GM12878 (cell line): ENCODE data around the gene KLHL7. TPM values are rescaled to one million over a fixed set of nuclear protein-coding genes. Genes with fewer than 3 reads are reported as not detected.

Experiments used
- ATAC-seq: fragments of 200-7000 bp; cut with Tn5 transposase; 3 replicates; pipeline ENCODE4 v1.9.1; 2020; ENCODE audit warnings: mild to moderate bottlenecking, moderate library complexity
- BruUV-seq: library from RNA; stranded (reverse); fragments of 400-500 nt; replicated peaks from 2 replicates; lab custom pipeline; 2021; lab: Mats Ljungman, UMichigan
- CTCF ChIA-PET: fragments of 300-600 bp; sonication (Branson Sonifier 250); formaldehyde crosslinking; extraction: SDS; loops from one replicate; lab custom pipeline; 2021; ENCODE audit warnings: inconsistent platforms; lab: Yijun Ruan, JAX
- POLR2A ChIA-PET: fragments of 350-600 bp; formaldehyde crosslinking; extraction: SDS; loops from one replicate; lab custom pipeline; 2021; ENCODE audit warnings: inconsistent platforms; lab: Charles Lee
- RAD21 ChIA-PET: fragments of 300-600 bp; sonication (Branson Sonifier 250); formaldehyde crosslinking; loops from one replicate; lab custom pipeline; 2023; ENCODE audit warnings: antibody characterized with exemption; ENCODE audit not compliant: unreplicated experiment; lab: Charles Lee
- SMC1A ChIA-PET: fragments of 300-600 bp; sonication (Branson Sonifier 250); formaldehyde crosslinking; loops from one replicate; lab custom pipeline; 2023; ENCODE audit not compliant: unreplicated experiment, uncharacterized antibody; lab: Charles Lee
- DNase-seq: peaks from one replicate; pipeline ENCODE4 v3.0.0-alpha.2; 2011; ENCODE audit warnings: low read depth, low spot score
- FAIRE-seq: peaks from 3 replicates; lab custom pipeline; 2011; peaks lifted over from hg19 to GRCh38; lab: Jason Lieb, UNC
- H2AFZ ChIP-seq: 2 replicates; pipeline ENCODE4 v1.6.0; 2011; ENCODE audit warnings: low read depth, low read length, control low read depth; ENCODE audit not compliant: control insufficient read depth
- H3K27ac ChIP-seq: 2 replicates; pipeline ENCODE4 v1.5.1; 2011; ENCODE audit warnings: control low read depth; ENCODE audit not compliant: control insufficient read depth, insufficient read depth
- H3K27me3 ChIP-seq, 2 experiments: replicated peaks in 1 of 2; 2 replicates each; pipeline versions ENCODE4 v1.6.0 to v1.6.1; 2011; ENCODE audit warnings: low read length in 1 of 2; ENCODE audit not compliant: control insufficient read depth in 2 of 2, insufficient read depth in 2 of 2
- H3K36me3 ChIP-seq, 2 experiments: 2 replicates each; pipeline ENCODE4 v1.5.1; 2011; ENCODE audit warnings: low read length in 1 of 2; ENCODE audit not compliant: control insufficient read depth in 2 of 2, insufficient read depth in 2 of 2
- H3K4me1 ChIP-seq: 2 replicates; pipeline ENCODE4 v1.6.1; 2011; ENCODE audit warnings: mild to moderate bottlenecking, low read length, moderate library complexity, mixed read lengths; ENCODE audit not compliant: control insufficient read depth, insufficient read depth
- H3K4me2 ChIP-seq: 2 replicates; pipeline ENCODE4 v1.6.0; 2011; ENCODE audit warnings: control low read depth; ENCODE audit not compliant: control insufficient read depth, insufficient read depth
- H3K4me3 ChIP-seq: fragments of 200-600 bp; sonication (generic); 2 replicates; pipeline ENCODE4 v1.5.1; 2016
- H3K79me2 ChIP-seq: 2 replicates; pipeline ENCODE4 v1.6.0; 2011; ENCODE audit warnings: low read length; ENCODE audit not compliant: control insufficient read depth, insufficient read depth
- H3K9ac ChIP-seq: 2 replicates; pipeline ENCODE4 v1.8.0; 2011; ENCODE audit warnings: low read length, control low read depth, mixed read lengths; ENCODE audit not compliant: control insufficient read depth, insufficient read depth
- H3K9me3 ChIP-seq: replicated peaks from 3 replicates; pipeline ENCODE4 v1.5.1; 2011; ENCODE audit warnings: mild to moderate bottlenecking, low read length; ENCODE audit not compliant: control insufficient read depth, insufficient read depth
- H4K20me1 ChIP-seq: 2 replicates; pipeline ENCODE4 v1.6.0; 2011; ENCODE audit not compliant: control insufficient read depth, insufficient read depth
- ATF3 ChIP-seq: IDR thresholded peaks from 2 replicates; pipeline ENCODE4 v1.6.1; 2011; ENCODE audit warnings: low read depth, mild to moderate bottlenecking, low read length, moderate library complexity, borderline replicate concordance; ENCODE audit errors: extremely low read depth
- BRCA1 ChIP-seq: IDR thresholded peaks from 2 replicates; pipeline ENCODE4 v1.6.1; 2011; ENCODE audit warnings: low read depth, low read length, improper control_type of control experiment
- CBX5 ChIP-seq: sonication (generic); IDR thresholded peaks from 2 replicates; pipeline ENCODE4 v1.6.1; 2016; ENCODE audit warnings: low read depth, moderate library complexity, mild to moderate bottlenecking, inconsistent platforms
- ESRRA ChIP-seq: IDR thresholded peaks from 2 replicates; pipeline ENCODE4 v1.6.1; 2012; ENCODE audit warnings: mild to moderate bottlenecking, low read length, improper control_type of control experiment
- HDAC6 ChIP-seq: fragments of 200-600 bp; sonication (generic); IDR thresholded peaks from one replicate; pipeline ENCODE4 v1.8.0; 2017; ENCODE audit warnings: antibody characterized with exemption; ENCODE audit not compliant: unreplicated experiment
- HSF1 ChIP-seq: fragments of 150-350 bp; IDR thresholded peaks from 2 replicates; pipeline ENCODE4 v1.6.1; 2014; ENCODE audit warnings: mild to moderate bottlenecking, low read depth, low read length
- JUND ChIP-seq: IDR thresholded peaks from 2 replicates; pipeline ENCODE4 v1.6.1; 2012; ENCODE audit warnings: low read depth, mild to moderate bottlenecking, low read length, improper control_type of control experiment, moderate library complexity
- MEF2B ChIP-seq: fragments of 450-650 bp; IDR thresholded peaks from 2 replicates; pipeline ENCODE4 v1.6.1; 2018; ENCODE audit warnings: mild to moderate bottlenecking, moderate library complexity; ENCODE audit not compliant: partially characterized antibody, poor library complexity, severe bottlenecking
- MLLT1 ChIP-seq: fragments of 450-650 bp; IDR thresholded peaks from 2 replicates; pipeline ENCODE4 v1.6.1; 2016; ENCODE audit warnings: mild to moderate bottlenecking
- NFIC ChIP-seq: IDR thresholded peaks from 2 replicates; pipeline ENCODE4 v1.6.1; 2012; ENCODE audit warnings: low read depth, mild to moderate bottlenecking, inconsistent platforms, low read length, moderate library complexity
- PAX5 ChIP-seq: IDR thresholded peaks from 2 replicates; pipeline ENCODE4 v1.6.1; 2011; ENCODE audit warnings: low read depth, low read length, borderline replicate concordance
- POLR2AphosphoS5 ChIP-seq: IDR thresholded peaks from 2 replicates; pipeline ENCODE4 v1.6.1; 2011; ENCODE audit warnings: mild to moderate bottlenecking, low read length, inconsistent platforms
- POU2F2 ChIP-seq: IDR thresholded peaks from 3 replicates; pipeline ENCODE4 v1.6.1; 2011; ENCODE audit warnings: low read depth, mild to moderate bottlenecking, low read length, borderline replicate concordance
- SIX5 ChIP-seq: IDR thresholded peaks from 2 replicates; pipeline ENCODE4 v1.6.1; 2011; ENCODE audit warnings: mild to moderate bottlenecking, low read depth, low read length, moderate library complexity; ENCODE audit not compliant: severe bottlenecking
- SMAD1 ChIP-seq: fragments of 450-650 bp; IDR thresholded peaks from 2 replicates; pipeline ENCODE4 v1.6.1; 2018; ENCODE audit warnings: mild to moderate bottlenecking, low read depth; ENCODE audit not compliant: partially characterized antibody
- SPI1 ChIP-seq: IDR thresholded peaks from 2 replicates; pipeline ENCODE4 v1.6.1; 2011; ENCODE audit warnings: low read depth, mild to moderate bottlenecking, low read length, moderate library complexity, borderline replicate concordance; ENCODE audit not compliant: insufficient read depth
- TAF1 ChIP-seq: IDR thresholded peaks from 2 replicates; pipeline ENCODE4 v1.6.1; 2011; ENCODE audit warnings: mild to moderate bottlenecking, low read depth, low read length, borderline replicate concordance
- ZNF217 ChIP-seq: fragments of 450-650 bp; IDR thresholded peaks from 2 replicates; pipeline ENCODE4 v1.6.1; 2017; ENCODE audit warnings: antibody characterized with exemption, mild to moderate bottlenecking
- ZNF274 ChIP-seq: IDR thresholded peaks from one replicate; pipeline ENCODE4 v1.8.0; 2011; ENCODE audit not compliant: insufficient read length, insufficient read depth
- ZNF622 ChIP-seq: fragments of 450-650 bp; IDR thresholded peaks from 2 replicates; pipeline ENCODE4 v1.6.1; 2017; ENCODE audit warnings: mild to moderate bottlenecking, inconsistent platforms
- ZSCAN29 ChIP-seq: fragments of 450-650 bp; IDR thresholded peaks from 2 replicates; pipeline ENCODE4 v1.6.1; 2017; ENCODE audit warnings: mild to moderate bottlenecking, moderate library complexity
- WGBS: methylation state at CpG from one replicate; pipeline ENCODE4 v1.1.6; 2016; ENCODE audit warnings: low lambda C conversion rate; ENCODE audit not compliant: insufficient replicate concordance, insufficient coverage; ENCODE audit errors: missing lambda C conversion rate; 5-methylcytosine and 5-hydroxymethylcytosine counted together
- in situ Hi-C: fragments of 300-500 bp; cut with MboI; formaldehyde crosslinking; loops from 9 replicates; pipeline ENCODE4 v1.14.3; 2018; ENCODE audit warnings: mixed read lengths
- intact Hi-C: fragments of 100-400 bp; cut with micrococcal nuclease; formaldehyde crosslinking; loops from one replicate; pipeline ENCODE4 v1.14.2; 2022; ENCODE audit not compliant: unreplicated experiment
- polyA plus RNA-seq, 11 experiments: library from polyadenylated mRNA; depleted of rRNA in 4 of 11; unstranded in 6 of 11; stranded (reverse) in 5 of 11; fragments of >200 nt; fragmentation: Nextera tagmentation in 4 of 11; fragmentation: Illumina TruSeq in 1 of 11; extraction: Ambion mirVana in 4 of 11; extraction: Trizol in 1 of 11; gene quantifications; 1 replicate in 1 of 11; 2 replicates in 10 of 11; pipeline versions ENCODE4 v1.2.1 to v1.2.3, GENCODE V29; 2011 to 2016; ENCODE audit warnings: inconsistent platforms in 2 of 11, missing spikeins in 2 of 11, low read depth in 1 of 11
- total RNA-seq, 4 experiments: library from RNA; depleted of rRNA in 3 of 4; stranded (reverse); fragments of >200 nt in 3 of 4; fragmentation: Illumina TruSeq in 1 of 4; extraction: Trizol in 1 of 4; gene quantifications; 2 replicates each; pipeline versions ENCODE4 v1.2.1 to v1.2.3, GENCODE V29; 2013 to 2021

Gene KLHL7
- total and polyA plus RNA-seq, 10 of the 15 experiments (the other 5 are each of a cell fraction or from before 2014, with no cell fraction given), result 6.4 to 38.7 (median 20.9) TPM

GRCh38 chr7:23158546-23158945, 53.0 kb downstream of the KLHL7 start (continued):
- TF ChIP-seq PAX5 (no peak), POLR2AphosphoS5 (no peak), ATF3 (no peak), MLLT1 (no peak), TAF1 (no peak), SMAD1 (no peak), ZNF274 (no peak), BRCA1 (no peak), HDAC6 (no peak), NFIC (no peak)

- Histone ChIP-seq H3K4me1 (no peaks in the 10 kb centered on the region), H3K36me3 (no peaks in the 10 kb centered on the region), H3K79me2 (no peaks in the 10 kb centered on the region), H3K27ac (no peak overlapping the region), H4K20me1 (no peaks in the 10 kb centered on the region), H3K9ac (no peak overlapping the region), H3K27me3 (no peaks in the 10 kb centered on the region), H2AFZ (no peak overlapping the region), H3K9me3 (no peaks in the 10 kb centered on the region), H3K4me3 (no peak overlapping the region), H3K4me2 (no peak overlapping the region)
- in situ Hi-C loops (no loop called here), intact Hi-C loops (no loop called here)
- DNase-seq (no peak), ATAC-seq (no peak), FAIRE-seq (no peak)
- ChIA-PET RAD21 (no interaction called here), POLR2A (no interaction called here), SMC1A (no interaction called here), CTCF (no interaction called here)
- TF ChIP-seq ZNF217, result no peak
- no peak for TF ChIP-seq ZSCAN29
- TF ChIP-seq ZNF622, result no peak
- no peak for TF ChIP-seq SIX5
- TF ChIP-seq CBX5, result no peak
- no peak for TF ChIP-seq HSF1
- no peak for TF ChIP-seq MEF2B
- no peak for TF ChIP-seq POU2F2
- TF ChIP-seq JUND, result no peak
- no peak for TF ChIP-seq SPI1
- TF ChIP-seq ESRRA, result no peak
- no TSS peak for BruUV-seq
- 88% methylated on average over 1 of the region's 1 CpG for WGBS
Measured at GRCh38 chr7:23161482-23161881, 55.9 kb downstream of the KLHL7 start.
